ENCODE measurements around the gene THRA.
A peak's percentile ranks its signal among the peaks of the same experiment; 100 is the strongest.

The THRA gene

GRCh38 chr17:40104594-40105486 lies 42.1 kb downstream of the THRA start:
- H3K4me3 ChIP-seq: no peak overlapping the region
- no peaks in the 10 kb centered on the region for H3K9me3 ChIP-seq (replicated peaks in 1 of 11)
- no peaks in the 10 kb centered on the region; a peak in 1 of 22 replicates for H3K27me3 ChIP-seq
- no peak overlapping the region for H3K9ac ChIP-seq
- H4K20me1 ChIP-seq: no peaks in the 10 kb centered on the region
- peaks cover 84 to 98% (median 92%) of the 10 kb centered on the region in 10 experiments for H3K4me1 ChIP-seq
- H3K4me2 ChIP-seq: peak overlapping the region; percentile 70 to 94 (median 90); a peak in 19 of 22 replicates
- H3K36me3 ChIP-seq: no peaks in the 10 kb centered on the region
- no peak for TF ChIP-seq Cebpa-rat (IDR thresholded peaks at IDR 0.05)
- H3K27ac ChIP-seq: no peak overlapping the region

GRCh38 chr17:40105861-40106759 lies 43.3 kb downstream of the THRA start:
- no peaks in the 10 kb centered on the region for H3K9me3 ChIP-seq (replicated peaks in 1 of 11)
- H3K27me3 ChIP-seq: no peaks in the 10 kb centered on the region; a peak in 1 of 22 replicates
- no peaks in the 10 kb centered on the region for H4K20me1 ChIP-seq
- no peaks in the 10 kb centered on the region for H3K36me3 ChIP-seq
- H3K4me3 ChIP-seq: no peak overlapping the region
- no peak for TF ChIP-seq Cebpa-rat (IDR thresholded peaks at IDR 0.05)
- peak overlapping the region in 7 of 11 experiments; percentile 10 to 92 (median 84); a peak in 6 of 22 replicates for H3K27ac ChIP-seq
- H3K4me2 ChIP-seq: peak overlapping the region; percentile 70 to 94 (median 90)
- H3K4me1 ChIP-seq: peaks cover 90 to 98% (median 94%) of the 10 kb centered on the region in 10 experiments
- peak overlapping the region in 6 of 11 experiments; percentile 14 to 76 (median 74); a peak in 2 of 22 replicates for H3K9ac ChIP-seq

GRCh38 chr17:40106760-40107521 lies 44.2 kb downstream of the THRA start:
- H3K36me3 ChIP-seq: no peaks in the 10 kb centered on the region
- TF ChIP-seq Cebpa-rat (IDR thresholded peaks at IDR 0.05): no peak
- H3K4me1 ChIP-seq: peaks cover 90 to 98% (median 94%) of the 10 kb centered on the region in 10 experiments
- H4K20me1 ChIP-seq: no peaks in the 10 kb centered on the region
- H3K9me3 ChIP-seq (replicated peaks in 1 of 11): no peaks in the 10 kb centered on the region
- H3K9ac ChIP-seq: peak overlapping the region; percentile 61 to 87 (median 75); a peak in 15 of 22 replicates
- peak overlapping the region in 10 of 11 experiments; percentile 74 to 96 (median 88); a peak in 17 of 22 replicates for H3K27ac ChIP-seq
- peak overlapping the region in 5 of 10 experiments; percentile 13 to 31 (median 26); a peak in 5 of 20 replicates for H3K4me3 ChIP-seq
- H3K4me2 ChIP-seq: peak overlapping the region; percentile 70 to 94 (median 90)
- H3K27me3 ChIP-seq: no peaks in the 10 kb centered on the region; a peak in 1 of 22 replicates

- no peaks in the 10 kb centered on the region for H3K36me3 ChIP-seq
- peak overlapping the region; percentile 74 to 96 (median 87) for H3K27ac ChIP-seq
- H3K9ac ChIP-seq: peak overlapping the region; percentile 61 to 87 (median 75)
- TF ChIP-seq Cebpa-rat (IDR thresholded peaks at IDR 0.05): peak in 3 of 11 experiments; percentile 7 to 15 (median 8); a peak in 2 of 22 replicates
- peak overlapping the region; percentile 70 to 94 (median 90) for H3K4me2 ChIP-seq
- H3K27me3 ChIP-seq: no peaks in the 10 kb centered on the region; a peak in 1 of 22 replicates
- H3K4me1 ChIP-seq: peaks cover 94 to 100% (median 99%) of the 10 kb centered on the region in 10 experiments
- H3K4me3 ChIP-seq: peak overlapping the region in 6 of 10 experiments; percentile 6 to 31 (median 23); a peak in 8 of 20 replicates
- no peaks in the 10 kb centered on the region for H4K20me1 ChIP-seq
- no peaks in the 10 kb centered on the region for H3K9me3 ChIP-seq (replicated peaks in 1 of 11)
Measured at GRCh38 chr17:40107522-40108174, 44.9 kb downstream of the THRA start.

GRCh38 chr17:40108970-40109824 lies 46.4 kb downstream of the THRA start:
- Histone ChIP-seq H3K9ac (peak overlapping the region in 7 of 11 experiments; percentile 61 to 87 (median 75); a peak in 8 of 22 replicates), H3K9me3 (replicated peaks in 1 of 11) (no peaks in the 10 kb centered on the region), H3K4me3 (no peak overlapping the region), H3K4me2 (peak overlapping the region; percentile 70 to 94 (median 90)), H3K36me3 (no peaks in the 10 kb centered on the region), H3K27me3 (no peaks in the 10 kb centered on the region), H3K4me1 (peaks cover 93 to 98% (median 96%) of the 10 kb centered on the region in 10 experiments), H3K27ac (peak overlapping the region in 10 of 11 experiments; percentile 80 to 96 (median 88); a peak in 18 of 22 replicates), H4K20me1 (no peaks in the 10 kb centered on the region)
- no peak for TF ChIP-seq Cebpa-rat (IDR thresholded peaks at IDR 0.05)

- peak overlapping the region; percentile 70 to 94 (median 88) for H3K4me2 ChIP-seq
- no peak for TF ChIP-seq Cebpa-rat (IDR thresholded peaks at IDR 0.05)
- no peaks in the 10 kb centered on the region for H3K9me3 ChIP-seq (replicated peaks in 1 of 11)
- H3K4me3 ChIP-seq: no peak overlapping the region
- no peaks in the 10 kb centered on the region for H3K27me3 ChIP-seq
- no peaks in the 10 kb centered on the region for H3K36me3 ChIP-seq
- peaks cover 85 to 91% (median 89%) of the 10 kb centered on the region in 10 experiments for H3K4me1 ChIP-seq
- peak overlapping the region; percentile 25 to 96 (median 89); a peak in 16 of 22 replicates for H3K27ac ChIP-seq
- no peaks in the 10 kb centered on the region for H4K20me1 ChIP-seq
- peak overlapping the region in 10 of 11 experiments; percentile 24 to 83 (median 66); a peak in 18 of 22 replicates for H3K9ac ChIP-seq
Measured at GRCh38 chr17:40110026-40110845, 47.5 kb downstream of the THRA start.

Data from BLaER1 treated with 17β-estradiol and CSF1 and Interleukin-3, amounts not matched to agents 10 nM and 100 nM (cell line).